Hematopoietic multipotent progenitor cell treated with erythropoietin and hydrocortisone succinate and interleukin-3 and kit ligand, for 17 days (in vitro differentiated cells): ENCODE data around the gene MRFAP1.

Experiments used
- DNase-seq: peaks from one replicate; pipeline ENCODE4 v3.0.0-alpha.2; 2015; ENCODE audit warnings: low spot score

Gene MRFAP1

DNA sequence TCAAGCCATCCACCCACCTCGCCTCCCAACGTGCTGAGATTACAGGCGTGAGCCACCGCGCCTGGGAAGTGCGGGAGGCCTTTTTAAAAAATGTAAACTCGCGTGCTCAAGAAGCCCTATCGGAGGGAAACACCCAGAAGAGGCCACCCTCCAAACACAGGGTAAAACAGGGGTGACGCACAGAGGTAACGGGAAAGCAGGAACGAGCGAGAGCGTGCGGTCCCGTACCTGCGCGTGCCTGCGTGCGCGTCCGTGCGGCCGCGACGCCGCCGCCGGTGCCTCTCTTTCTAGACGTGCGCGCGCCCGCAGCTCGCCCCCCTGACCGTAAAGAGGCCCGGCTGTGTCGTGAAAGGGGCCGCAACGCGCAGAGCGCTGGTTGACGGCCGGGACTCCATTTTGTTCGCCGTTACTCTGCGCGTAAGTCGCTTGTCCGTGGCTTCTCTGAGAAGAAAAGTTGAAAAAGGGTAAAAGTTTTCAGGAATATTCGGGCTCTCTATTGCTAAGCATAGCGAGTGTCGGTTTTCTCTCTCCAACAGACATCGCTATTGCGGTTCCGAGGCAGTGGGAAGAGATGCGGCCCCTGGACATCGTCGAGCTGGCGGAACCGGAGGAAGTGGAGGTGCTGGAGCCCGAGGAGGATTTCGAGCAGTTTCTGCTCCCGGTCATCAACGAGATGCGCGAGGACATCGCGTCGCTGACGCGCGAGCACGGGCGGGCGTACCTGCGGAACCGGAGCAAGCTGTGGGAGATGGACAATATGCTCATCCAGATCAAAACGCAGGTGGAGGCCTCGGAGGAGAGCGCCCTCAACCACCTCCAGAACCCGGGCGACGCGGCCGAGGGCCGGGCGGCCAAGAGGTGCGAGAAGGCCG, at the start of gene MRFAP1:
Gene MRFAP1 (plus strand): TSS at position 394 of the 872 bp plus-strand sequence. CDS start 178 bp downstream, at position 572.
- peak; percentile 91 for DNase-seq

DNA sequence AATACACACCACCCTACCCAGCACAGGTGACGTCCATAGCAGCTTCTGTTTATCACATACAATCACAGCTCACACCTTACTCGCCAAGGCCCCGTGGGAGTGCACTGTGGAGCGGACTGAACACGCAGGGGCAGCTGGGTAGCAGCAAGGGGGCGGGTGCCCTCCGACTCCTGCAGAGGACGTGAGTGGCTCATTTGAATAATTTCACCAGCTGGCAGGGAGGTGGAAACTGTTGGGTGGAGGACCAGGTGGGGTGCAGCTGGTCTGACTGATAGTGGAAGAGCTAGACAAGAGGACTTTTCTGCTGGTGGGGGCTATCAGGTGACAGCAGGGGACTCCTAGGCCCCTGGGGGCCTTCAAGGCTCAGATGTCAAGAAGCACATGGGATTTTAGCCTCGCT, 49.2 kb upstream of the MRFAP1 start:
- DNase-seq, result peak; percentile 57

GRCh38 chr4:6591781-6592180, 48.7 kb upstream of the MRFAP1 start:
- DNase-seq, result no peak

- no peak for DNase-seq
Measured at GRCh38 chr4:6592804-6593563, 47.5 kb upstream of the MRFAP1 start.

DNA sequence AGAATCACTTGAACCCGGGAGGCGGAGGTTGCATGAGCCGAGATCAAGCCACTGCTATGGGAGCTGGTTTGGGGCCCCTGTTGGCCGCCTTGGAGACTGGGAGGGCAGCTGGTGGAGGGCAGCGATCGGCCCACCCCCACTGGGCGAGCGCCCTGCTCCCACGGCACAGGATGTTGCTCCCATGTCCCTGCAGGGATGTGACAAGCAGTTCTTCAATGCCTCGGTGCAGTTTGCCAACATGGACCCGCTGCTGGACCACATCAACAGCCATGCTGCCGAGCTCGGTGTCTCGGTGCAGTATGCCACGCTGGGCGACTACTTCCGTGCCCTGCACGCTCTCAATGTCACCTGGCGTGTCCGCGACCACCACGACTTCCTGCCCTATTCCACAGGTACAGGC, 46.1 kb upstream of the MRFAP1 start:
- no peak for DNase-seq

- no peak for DNase-seq
Measured at GRCh38 chr4:6594826-6595355, 45.6 kb upstream of the MRFAP1 start.

GRCh38 chr4:6595897-6596537, 44.5 kb upstream of the MRFAP1 start:
- DNase-seq, result peak; percentile 59

- no peak for DNase-seq
Measured at GRCh38 chr4:6596948-6597347, 43.5 kb upstream of the MRFAP1 start.

GRCh38 chr4:6598127-6598526, 42.4 kb upstream of the MRFAP1 start:
- no peak for DNase-seq

- DNase-seq, result no peak
Measured at GRCh38 chr4:6598641-6599040, 41.8 kb upstream of the MRFAP1 start.

- no peak for DNase-seq
Measured at GRCh38 chr4:6601661-6602250, 38.7 kb upstream of the MRFAP1 start.

DNA sequence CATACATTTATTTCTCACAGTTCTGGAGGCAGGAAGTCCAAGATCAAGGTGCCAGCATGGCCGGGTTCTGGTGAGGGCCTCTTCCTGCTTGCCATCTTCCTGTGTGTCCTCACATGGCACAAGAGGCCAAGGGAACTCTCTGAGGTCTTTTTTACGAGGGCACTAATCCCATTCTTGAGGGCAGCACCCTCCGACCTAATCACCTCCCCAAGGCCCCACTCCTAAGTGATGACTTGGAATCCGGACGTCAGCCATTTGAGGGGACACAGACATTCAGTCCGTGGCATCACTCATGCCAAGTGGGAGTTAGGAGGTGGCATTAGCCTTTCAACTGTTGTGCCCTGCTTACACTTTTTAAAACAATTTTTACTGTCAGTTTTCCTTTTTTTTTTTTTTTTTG, 38.2 kb upstream of the MRFAP1 start:
- DNase-seq, result no peak

- no peak for DNase-seq
Measured at GRCh38 chr4:6603128-6603527, 37.4 kb upstream of the MRFAP1 start.

DNA sequence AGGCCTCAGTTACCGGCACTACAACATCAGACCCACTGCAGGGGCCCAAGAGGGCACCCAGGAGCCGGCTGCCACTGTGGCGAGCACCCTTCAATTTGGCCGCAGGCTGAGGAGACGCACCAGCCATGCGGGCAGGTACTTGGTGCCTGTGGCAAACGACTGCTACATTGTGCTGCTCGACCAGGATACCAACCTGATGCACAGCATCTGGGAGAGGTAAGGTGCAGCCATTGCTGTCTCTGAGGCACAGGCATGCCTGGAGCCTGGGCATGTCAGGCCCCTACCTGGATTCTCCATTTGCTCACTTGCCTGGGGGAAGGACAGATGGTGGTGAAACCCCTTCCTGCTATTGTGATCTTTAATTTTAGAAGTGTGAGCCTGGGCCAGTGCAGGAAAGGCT, 35.4 kb upstream of the MRFAP1 start:
- no peak for DNase-seq

DNA sequence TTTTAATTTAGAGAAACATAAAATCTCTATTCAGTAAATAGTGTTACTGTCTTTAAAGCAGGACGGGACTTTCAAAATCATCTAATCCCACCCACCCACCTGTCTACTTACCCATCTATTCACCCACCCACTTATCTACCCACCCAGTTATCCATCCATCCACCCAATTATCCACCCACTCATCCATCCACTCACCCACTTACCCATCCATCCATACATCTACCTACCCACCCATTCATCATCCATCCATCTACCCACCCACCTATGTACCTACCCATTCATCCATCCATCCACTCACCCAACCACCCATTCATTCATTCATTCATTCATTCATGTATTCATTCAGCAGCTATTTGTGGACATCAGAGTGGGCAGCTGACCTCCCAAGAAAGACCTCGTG, 34.9 kb upstream of the MRFAP1 start:
- no peak for DNase-seq

DNA sequence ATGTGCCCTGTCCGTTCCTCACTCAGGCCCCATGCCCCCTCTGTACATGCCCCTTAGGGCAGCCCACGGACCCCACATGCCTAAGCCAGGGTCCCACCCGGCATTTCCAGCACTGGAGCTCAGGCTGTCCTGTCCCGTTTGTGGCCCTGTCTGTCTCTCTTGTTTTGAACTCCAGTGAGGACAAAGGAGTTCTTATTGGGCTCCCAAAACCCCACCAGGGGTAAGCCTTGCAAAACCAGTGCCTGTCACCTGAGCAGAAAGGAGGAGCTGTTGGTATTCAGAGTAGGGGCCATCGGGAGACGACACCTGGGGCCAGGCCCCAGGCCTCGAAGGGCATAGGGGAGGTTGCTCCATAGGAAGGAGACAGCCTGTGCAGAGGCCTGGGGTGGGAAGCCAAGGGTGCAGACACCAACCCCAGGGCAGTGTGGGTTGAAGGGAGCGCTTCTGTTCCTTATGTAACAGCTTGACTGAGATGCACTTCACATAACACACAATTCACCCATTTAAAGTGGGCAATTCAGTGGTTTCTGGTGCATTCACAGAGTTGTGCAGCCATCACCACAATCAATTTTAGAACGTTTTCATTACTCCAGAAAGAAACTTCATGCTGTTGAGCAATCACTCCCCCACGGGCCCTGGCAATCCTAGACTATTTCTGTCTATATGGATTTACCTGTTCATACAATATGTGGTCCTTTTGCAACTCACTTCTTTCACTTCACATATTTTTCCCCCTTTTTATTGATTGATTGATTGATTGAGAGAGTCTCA, 33.8 kb upstream of the MRFAP1 start:
- DNase-seq, result no peak

DNA sequence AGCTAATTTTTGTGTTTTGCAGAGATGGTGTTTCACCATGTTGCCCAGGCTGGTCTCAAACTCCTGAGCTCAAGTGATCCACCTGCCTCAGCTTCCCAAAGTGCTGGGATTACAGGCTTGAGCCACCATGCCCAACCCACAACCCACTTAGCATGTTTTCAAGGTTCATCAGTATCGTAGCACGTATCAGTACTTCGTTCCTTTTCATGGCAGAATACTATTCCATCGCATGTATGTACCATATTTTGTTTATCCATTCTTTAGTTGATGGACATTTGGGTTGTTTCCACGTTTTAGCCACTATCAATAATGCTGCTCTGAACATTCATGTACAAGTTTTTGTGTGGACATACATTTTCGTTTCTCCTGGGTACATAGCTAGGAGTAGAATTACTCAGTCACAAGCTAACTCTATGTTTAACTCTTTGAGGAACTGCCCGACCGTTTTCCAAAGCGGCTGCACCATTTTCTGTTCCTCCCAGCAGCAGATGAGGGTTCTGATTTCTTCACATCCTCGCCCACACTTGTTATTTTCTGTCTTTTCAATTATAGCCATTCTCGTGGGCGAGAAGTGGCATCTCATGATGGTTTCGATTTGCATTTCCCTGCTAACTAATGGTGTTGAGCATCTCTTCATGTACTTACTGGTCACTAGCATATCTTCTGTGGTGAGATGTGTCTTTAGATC, 33.0 kb upstream of the MRFAP1 start:
- no peak for DNase-seq

- no peak for DNase-seq
Measured at GRCh38 chr4:6608758-6609414, 31.6 kb upstream of the MRFAP1 start.

DNA sequence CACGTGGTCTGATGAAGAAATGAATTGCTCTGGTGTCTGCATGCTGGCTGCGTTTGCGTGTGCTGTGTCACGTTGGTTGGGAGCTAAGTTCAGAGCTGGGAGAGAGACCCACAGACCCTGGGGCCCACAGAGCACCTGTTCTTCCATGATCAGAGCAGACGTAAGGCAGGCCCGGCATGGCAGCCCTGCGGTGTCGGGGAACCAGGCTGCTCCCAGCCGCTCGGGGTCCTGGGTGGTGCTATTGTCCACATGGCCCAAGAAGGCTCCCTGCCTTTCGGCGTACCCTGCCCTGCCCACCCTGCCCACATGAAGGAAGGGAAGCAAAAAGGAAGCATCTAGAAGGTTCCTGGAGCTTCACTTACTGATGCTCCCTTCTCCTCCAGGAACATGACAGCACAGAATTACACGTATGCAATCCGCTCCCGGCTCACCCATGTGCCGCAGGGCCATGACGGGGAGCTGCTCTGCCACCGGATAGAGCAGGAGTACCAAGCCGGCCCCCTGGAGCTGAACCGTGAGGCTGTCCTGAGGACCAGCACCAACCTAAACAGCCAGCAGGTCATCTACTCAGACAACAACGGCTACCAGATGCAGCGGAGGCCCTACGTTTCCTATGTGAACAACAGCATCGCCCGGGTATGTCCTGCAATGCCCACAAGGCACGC, 30.9 kb upstream of the MRFAP1 start:
- no peak for DNase-seq
